ENCODE measurements around the gene NINL.
"Not testable (repeated sequence)": the region's sequence is repeated elsewhere in the genome, so short reads cannot be mapped to it uniquely, and the experiment has no call there.

The NINL gene

DNA sequence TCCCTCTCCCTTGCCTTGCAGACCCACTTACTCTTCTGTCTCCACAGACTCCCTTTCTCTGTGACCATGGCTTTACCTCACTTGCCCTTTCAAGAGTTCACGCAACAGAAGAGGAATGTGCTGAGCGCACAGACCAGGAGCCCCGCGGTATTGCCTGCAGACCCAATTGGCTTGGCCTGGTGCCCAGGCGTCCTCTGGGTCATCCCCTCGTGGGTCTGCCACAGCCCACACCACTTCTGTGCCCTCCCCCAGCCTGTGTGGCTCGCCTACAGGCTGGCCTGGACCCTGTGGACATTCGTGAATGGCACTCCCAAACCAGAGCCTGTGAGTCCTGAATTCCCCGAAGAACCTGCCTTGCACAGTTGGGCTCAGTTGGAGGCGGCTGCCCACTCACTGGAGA, 15.3 kb upstream of the NINL start:
- no peak for DNase-seq (ENCODE audit: low read depth, low spot score)
- H3K27ac ChIP-seq: no peak overlapping the region

DNA sequence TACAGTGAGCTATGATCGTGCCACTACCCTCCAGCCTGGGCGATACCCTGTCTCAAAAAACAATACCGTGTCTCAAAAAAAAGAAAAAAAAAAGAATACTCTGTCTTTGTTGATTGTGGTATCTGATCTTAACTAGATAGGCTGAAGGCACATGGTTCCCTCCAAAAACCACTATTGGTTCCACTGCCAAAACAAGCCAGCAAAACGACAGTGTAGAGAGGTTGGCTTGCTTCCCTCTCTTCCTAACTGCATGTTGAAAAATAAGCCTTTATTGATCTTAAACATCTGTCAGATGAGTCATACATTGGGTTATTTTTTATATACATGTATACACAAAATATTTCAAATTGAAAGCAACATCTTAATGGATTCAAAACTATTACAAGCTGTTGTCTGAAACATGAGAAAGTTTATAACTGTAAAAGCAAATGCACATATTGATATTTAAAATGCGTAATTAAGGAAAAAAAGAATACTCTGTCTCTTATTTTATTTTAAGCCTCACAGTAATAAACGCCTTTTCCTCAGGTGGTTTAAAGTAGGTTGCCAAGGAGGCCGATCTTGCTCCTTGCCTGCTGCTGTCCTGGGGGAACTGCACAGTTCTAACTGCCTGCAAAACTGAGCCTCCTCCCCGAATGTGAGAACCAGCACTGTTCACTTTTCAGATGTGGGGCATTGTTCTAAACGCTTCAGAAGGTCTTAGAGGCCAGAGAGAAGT, 7.0 kb upstream of the NINL start:
- no peak for DNase-seq (ENCODE audit: low read depth, low spot score)

DNA sequence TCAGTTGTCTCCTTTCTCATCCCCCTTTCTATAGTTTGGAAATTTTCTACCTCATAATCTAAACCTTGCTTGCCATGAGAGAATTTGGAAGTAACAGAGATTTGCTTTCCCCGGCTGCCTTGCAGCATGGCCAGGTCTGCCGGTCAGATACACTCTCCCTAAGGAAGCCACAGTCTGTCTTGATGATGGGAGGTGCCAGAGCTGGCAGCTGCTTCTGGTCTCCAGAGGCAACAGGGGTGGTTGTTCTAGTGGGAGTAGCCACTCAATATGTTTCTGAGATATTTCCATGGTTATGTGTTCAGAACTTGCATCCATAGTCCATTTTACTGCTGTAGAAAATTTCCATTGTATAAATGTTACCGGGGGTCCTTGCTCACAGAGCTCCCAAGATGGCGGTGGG, 5.4 kb upstream of the NINL start:
- not testable (repeated sequence) for DNase-seq (ENCODE audit: low read depth, low spot score); H3K27ac ChIP-seq

More for the DNA sequence above, 7.0 kb upstream of the NINL start:
- no peak overlapping the region for H3K27ac ChIP-seq

DNA sequence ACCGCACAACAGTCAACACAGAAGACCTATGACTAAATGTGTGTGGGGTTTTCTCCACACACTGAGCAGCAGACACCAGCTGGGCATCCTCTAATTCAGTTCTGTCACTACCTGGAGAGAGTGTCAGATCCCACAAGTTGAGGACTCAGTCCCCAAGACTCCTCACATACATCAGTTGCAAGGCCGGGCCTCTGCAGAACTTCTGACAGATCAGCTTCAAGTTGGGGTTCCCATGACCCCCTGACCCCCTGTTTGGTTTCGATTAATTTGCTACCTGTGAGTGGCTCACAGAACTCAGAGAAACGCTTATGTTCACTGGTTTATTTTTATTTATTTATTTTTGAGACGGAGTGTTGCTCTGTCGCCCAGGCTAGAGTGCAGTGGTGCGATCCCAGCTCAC, 3.2 kb upstream of the NINL start:
- no peak for DNase-seq (ENCODE audit: low read depth, low spot score)
- H3K27ac ChIP-seq: no peak overlapping the region

DNA sequence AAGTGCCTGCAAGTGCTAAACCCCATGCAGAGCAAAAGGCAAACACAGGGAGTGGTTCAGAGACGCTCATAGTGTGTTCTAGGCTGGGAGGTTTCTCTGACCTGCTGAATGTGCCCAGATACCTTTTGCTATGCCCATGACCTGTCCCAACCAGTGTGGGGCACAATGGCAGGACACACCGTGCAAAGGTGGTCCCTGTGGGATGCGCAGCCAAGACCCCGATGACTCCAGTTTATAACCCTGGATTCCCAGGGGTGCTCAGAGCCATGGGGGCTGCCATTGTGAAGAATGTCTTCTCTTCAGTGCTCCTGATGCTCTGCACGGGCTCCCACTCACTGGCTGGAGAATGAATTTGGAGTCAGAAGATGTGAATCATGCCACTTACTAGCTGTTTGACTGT, 2.2 kb upstream of the NINL start:
- DNase-seq (ENCODE audit: low read depth, low spot score): no peak
- H3K27ac ChIP-seq: no peak overlapping the region

DNA sequence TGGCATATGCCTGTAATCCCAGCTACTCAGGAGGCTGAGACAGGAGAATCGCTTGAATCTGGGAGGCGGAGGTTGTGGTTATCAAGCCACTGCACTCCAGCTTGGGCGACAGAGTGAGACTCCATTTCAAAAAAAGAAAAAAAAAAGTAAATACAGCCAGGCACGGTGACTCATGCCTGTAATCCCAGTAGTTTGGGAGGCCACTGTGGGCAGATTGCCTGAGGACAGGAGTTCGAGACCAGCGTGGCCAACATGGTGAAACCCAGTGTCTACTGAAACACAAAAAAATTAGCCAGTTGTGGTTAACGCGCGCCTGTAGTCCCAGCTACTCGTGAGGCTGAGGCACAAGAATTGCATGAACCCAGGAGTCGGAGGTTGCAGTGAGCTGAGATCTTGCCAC, 1.5 kb upstream of the NINL start:
- no peak overlapping the region for H3K27ac ChIP-seq
- no peak for DNase-seq (ENCODE audit: low read depth, low spot score)

DNA sequence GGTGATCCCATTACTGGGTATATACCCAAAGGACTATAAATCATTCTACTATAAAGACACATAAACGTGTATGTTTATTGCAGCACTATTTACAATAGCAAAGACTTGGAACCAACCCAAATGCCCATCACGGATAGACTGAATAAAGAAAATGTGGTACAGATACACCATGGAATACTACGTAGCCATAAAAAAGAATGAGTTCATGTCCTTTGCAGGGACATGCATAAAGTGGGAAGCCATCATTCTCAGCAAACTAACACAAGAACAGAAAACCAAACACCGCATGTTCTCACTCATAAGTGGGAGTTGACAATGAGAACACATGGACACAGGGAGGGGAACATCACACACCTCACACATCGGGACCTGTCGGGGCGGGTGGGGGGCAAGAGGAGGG, 1.7 kb downstream of the NINL start:
- H3K27ac ChIP-seq; DNase-seq (ENCODE audit: low read depth, low spot score): not testable (repeated sequence)

DNA sequence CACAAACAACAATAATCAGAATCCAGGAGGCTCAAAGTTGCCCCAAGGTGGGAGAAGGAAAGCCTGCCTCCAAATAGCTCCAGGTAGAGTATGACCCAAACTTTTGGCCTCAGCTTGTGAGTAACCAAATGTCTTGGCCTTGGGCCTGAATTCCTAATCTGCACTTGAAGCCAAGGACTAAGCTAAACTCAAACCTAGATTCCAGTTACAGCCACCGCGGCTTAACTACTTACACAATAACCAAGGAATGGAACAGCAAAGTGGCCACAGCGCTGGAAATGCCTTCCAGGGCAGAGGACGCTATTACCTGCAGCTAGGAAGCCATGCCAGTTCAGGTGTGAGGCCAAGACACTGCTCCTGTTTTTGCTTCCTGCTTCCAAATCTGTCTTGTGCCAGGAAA, 4.6 kb downstream of the NINL start:
- no peak for DNase-seq (ENCODE audit: low read depth, low spot score)
- no peak overlapping the region for H3K27ac ChIP-seq

DNA sequence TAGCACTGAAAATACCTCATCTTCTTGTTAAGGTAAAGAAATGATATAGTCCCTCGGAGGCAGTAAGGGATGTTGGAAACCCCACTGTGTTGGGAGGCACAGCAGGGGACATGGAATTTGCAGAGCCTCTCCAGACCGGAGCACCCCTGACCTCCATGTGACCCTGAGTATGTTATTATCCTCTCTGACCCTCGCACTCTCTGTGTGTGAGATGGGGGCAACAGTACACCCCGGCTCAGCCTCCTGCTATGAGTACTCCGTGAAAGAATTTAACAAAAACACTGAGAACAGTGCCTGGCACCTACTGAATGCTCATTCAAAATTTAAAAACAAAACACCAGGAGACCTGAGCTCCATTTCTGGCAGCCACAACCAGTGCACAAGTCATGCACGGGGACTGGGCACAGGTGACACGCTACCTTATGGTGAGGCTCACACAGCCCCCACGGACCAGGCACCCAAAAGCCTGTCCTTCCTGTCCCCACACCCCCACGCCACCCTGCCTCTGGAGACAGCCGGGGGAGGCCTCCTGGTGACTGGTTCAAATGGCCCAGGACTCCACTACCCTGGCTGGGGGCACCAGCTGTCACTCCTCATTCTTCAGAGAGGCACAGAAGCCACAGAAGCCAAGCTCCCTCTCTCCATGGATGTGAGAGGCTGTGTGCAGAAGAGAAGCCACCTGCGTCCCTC, 6.1 kb downstream of the NINL start:
- no peak for DNase-seq (ENCODE audit: low read depth, low spot score)
- no peak overlapping the region for H3K27ac ChIP-seq

DNA sequence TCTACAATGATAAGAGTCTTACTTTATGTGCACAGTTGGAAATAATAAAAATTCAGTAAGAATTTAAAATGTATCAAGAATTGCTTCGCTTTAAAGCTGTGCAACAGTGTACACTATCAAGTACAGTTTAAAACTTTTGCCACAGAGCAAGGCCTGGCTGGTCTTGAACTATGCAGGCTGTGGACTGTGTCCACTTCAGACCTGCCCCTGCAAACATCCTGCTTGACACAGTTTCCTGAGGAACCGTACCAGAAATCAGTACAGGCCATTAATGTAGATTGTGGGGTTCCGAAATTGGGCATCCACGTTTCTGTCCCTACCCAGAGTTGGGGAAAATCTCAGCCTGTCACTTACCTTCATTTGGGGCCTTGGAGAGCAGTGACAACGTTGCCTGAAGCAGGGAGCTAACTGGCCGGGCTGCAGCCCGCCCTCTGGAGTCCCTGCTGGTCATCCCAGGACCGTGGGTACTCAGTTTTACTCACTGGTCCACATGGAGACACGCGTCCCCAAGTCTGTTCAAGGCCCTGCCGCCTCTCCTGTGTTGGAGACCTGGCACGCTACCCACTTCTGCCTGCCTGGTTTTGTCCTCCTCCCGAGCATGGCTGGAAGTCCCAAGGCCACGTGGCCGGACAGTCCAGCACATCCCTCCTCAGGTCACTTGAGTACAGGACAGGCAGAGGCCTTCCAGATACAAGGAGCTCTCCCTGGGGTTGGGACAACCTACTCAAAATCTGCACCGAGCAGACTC, 8.4 kb downstream of the NINL start:
- no peak for DNase-seq (ENCODE audit: low read depth, low spot score)
- H3K27ac ChIP-seq: no peak overlapping the region

DNA sequence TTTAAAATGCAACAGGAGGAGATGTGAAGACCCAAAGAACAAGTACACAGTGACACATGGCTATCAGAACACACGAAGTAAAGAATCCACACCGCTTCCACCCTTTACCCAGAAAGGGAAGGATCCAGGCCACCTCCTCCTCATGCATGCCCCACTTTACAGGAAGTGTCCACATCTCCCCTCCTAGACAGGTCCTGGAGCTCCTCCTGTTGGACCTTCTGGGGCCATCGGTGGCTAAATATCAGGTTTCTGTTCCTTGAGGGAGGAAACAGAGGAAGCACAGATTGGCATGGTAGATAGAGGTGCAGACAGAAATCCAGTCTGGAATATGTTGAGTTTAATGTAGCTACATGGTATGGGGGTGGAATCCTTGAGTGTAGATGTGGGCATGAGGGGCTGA, 10.9 kb downstream of the NINL start:
- H3K27ac ChIP-seq: no peak overlapping the region
- DNase-seq (ENCODE audit: low read depth, low spot score): no peak

DNA sequence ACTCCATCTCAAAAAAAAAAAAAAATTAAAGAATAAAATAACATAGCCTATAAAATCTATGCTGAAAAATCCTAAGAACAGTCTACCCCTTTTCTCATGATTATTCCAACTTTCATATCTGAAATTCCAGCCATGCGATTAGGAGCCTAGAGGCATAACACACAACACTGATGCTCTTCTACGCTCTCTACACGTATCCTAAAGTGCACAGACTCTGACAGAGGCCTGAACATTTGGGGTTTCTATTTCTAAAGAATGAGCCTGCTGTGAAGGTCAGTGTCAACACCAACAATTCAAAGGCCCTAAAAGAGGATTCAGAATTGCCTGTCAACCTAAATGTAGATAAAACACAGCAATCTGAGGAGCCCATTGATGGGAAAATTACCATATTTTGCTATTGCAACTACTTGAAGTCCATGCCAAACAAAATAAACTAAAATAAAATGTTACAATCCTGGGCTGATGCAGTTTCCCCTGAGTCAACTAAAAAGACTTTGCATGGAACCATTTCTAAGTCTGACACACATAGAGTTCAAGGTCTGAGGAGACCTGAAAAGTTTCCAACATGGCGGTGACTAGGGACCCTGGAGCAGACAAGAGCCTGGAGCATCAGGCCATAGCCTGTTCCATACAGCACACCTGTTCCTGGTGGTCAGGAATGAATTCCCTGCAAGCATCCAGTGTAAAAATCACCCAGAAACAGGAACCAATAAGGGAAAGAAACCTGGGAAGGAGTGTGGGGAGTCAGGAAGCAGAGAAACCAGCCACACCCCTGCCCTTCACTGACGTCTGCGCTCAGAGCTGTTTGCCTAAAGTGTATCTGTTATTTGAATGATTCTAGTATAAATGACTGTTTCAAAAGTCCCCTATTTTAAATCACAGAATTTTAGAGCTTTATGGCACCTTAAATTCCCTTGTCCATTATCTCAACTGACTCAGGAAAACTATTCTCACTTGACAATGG, 11.8 kb downstream of the NINL start:
- DNase-seq (ENCODE audit: low read depth, low spot score): no peak
- no peak overlapping the region for H3K27ac ChIP-seq

DNA sequence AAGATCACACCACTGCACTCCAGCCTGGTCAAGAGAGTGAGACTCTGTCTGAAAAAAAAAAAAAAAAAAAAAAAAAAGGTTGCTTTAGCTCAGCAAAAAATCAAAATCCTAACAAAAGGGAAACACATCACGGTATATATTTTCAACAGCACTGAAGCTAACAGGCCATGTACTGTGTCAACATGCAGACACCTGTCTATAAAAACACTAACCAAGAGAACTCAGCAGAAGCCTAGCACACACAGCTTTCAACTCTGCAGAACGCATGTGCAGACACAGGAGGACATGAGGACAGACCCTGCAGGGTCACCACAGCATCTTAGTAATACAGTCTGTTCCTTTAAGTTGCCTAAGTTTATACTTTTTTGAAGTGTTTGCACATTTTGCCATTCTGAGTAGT, 13.5 kb downstream of the NINL start:
- no peak overlapping the region for H3K27ac ChIP-seq
- DNase-seq (ENCODE audit: low read depth, low spot score): no peak

DNA sequence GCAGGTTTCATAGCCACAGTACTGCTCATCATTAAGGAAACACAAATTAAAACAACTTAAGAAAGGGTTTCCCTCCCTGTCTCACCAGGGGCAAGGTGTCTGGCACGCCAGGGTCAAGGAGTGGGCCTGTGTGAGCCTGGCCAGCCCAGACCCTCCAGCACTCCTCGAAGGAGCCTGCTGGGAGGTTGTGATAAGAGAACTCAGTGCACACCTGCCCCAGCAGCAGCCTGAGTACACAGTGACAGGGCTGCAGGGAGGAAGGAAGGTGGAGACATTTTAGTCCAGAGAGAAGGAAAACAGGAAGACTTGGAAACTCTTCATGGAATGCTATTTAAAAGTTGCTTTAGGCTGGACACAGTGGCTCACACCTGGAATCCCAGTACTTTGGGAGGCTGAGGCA, 14.1 kb downstream of the NINL start:
- no peak for DNase-seq (ENCODE audit: low read depth, low spot score)
- H3K27ac ChIP-seq: no peak overlapping the region

DNA sequence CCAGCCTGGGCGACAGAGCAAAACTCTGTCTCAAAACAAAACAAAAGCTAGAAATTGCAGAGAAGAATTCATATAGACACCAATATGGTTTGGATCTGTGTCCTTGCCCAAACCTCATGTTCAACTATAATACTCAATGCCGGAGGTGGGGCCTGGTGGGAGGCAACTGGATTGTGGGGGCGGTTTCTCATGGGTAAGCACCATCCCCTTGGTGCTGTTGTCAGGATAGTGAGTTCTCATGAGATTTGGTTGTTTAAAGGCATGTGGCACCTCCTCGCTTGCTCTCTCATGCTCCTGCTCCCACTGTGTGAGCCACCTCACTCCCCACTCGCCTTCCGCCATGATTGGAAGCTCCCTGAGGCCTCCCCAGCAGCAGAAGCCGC, 15.2 kb downstream of the NINL start:
- no peak overlapping the region for H3K27ac ChIP-seq
- DNase-seq (ENCODE audit: low read depth, low spot score): no peak

DNA sequence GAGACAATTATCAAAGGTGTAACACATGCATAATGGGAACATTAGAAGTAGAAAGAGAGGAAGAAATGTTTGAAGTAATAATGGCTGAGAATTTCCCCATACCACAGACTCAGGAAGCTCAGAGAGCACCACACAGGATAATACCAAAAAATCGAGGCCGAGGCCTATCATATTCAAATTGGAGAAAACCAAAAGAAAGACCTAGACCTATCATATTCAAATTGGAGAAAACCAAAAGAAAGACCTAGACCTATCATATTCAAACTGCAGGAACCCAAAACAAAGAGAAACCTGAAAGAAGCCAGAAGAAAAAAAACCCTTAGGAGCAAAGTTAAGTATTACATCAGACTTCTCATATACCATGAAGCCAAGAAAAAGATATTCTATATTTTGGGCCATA, 18.0 kb downstream of the NINL start:
- DNase-seq (ENCODE audit: low read depth, low spot score): no peak
- no peak overlapping the region for H3K27ac ChIP-seq

DNA sequence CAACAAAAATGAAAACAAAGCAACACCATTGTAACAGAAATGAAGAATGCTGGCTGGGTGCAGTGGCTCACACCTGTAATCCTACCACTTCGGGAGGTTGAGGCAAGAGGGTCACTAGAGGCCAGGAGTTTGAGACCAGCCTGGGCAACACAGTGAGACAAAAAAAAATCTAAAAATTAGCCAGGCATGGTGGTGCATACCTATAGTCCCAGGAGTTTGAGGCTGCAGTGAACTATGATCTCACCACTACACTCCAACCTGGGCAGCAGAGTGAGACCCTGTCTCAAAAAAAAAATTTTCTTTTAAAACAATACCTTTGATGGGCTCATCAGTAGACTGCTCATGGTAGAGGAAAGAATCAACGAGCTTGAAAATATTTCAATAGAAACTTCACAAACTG, 18.5 kb downstream of the NINL start:
- DNase-seq (ENCODE audit: low read depth, low spot score): no peak
- no peak overlapping the region for H3K27ac ChIP-seq

DNA sequence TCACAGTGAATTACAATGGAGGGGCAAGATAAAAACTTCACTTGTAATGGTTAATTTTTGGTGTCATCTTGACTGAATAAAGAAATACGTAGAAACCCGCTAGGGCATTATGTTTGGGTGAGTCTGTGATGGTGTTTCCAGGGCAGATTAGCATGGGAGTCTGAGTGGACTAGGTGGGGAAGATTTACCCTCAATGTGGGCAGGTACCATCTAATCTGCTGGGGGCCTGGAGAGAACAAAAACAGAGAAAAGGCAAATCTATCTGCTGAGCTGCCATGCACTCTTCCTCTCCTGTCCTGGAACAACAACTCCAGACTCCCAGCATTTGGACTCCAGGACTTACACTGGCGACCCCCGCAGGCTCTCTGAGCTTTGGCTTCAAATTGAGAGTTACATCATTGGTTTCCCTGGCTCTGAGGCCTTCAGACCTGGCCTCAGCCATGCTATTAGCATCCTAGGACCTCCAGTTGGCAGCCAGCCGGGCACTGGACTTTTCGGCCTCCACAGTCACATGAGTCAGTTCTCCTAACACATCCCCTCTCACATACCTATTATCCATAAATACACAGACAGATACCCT, 19.7 kb downstream of the NINL start:
- no peak for DNase-seq (ENCODE audit: low read depth, low spot score)
- H3K27ac ChIP-seq: no peak overlapping the region

DNA sequence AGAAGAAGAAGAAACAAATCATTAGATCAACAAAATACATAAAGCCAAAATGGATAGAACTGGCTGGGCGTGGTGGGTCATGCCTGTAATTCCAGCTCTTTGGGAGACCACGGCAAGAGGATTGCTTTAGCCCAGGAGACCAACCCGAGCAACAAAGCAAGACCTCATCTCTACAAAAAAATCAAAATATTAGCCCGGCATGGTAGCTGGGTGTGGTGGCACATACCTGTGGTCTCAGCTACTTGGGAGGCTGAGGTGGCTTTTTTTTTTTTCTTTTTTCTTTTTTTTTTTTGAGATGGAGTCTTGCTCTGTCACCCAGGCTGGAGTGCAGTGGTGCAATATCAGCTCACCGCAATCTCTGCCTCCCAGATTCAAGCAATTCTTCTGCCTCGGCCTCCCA, 21.5 kb downstream of the NINL start:
- H3K27ac ChIP-seq: no peak overlapping the region
- DNase-seq (ENCODE audit: low read depth, low spot score): no peak

DNA sequence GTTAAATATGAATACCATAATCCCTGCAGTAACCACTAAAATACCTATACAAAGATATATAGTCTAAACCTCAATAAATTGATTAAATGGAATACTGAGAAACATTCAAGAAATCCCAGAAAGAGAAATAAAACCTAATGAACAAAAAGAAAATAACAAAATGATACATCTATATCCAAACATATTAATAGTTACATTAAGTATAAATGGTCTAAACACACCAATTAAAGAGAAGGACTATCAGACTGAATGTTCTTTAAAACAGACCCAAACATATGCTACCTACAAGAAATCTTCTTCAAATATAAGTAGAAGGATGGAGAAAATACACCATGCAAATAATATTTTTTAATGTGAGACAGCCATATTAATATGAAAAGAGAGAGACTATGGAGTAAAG, 22.0 kb downstream of the NINL start:
- no peak overlapping the region for H3K27ac ChIP-seq
- DNase-seq (ENCODE audit: low read depth, low spot score): no peak
